K562 (cell line): ENCODE results near the gene DAPK3. TPM values are rescaled to one million over a fixed set of nuclear protein-coding genes. Genes with fewer than 3 reads are reported as not detected.

ENCODE experiments used
- CBX2 ChIP-seq: fragments of 200-600 bp; sonication (generic); IDR thresholded peaks from one replicate; pipeline ENCODE4 v1.6.1; 2012; ENCODE audit warnings: mild to moderate bottlenecking, low read length, inconsistent platforms; ENCODE audit not compliant: insufficient read depth, poor library complexity, severe bottlenecking
- E2F5 ChIP-seq: sonication (generic); formaldehyde crosslinking; IDR thresholded peaks from 2 replicates; pipeline ENCODE4 v1.8.0; 2022; ENCODE audit warnings: mild to moderate bottlenecking, missing genetic modification reagents
- EHMT2 ChIP-seq: fragments of 450-650 bp; IDR thresholded peaks from 2 replicates; pipeline ENCODE4 v1.6.1; 2018; ENCODE audit warnings: antibody characterized with exemption
- FOXK2 ChIP-seq, 2 experiments: fragments of 450-650 bp; IDR thresholded peaks in 1 of 2; conservative IDR thresholded peaks in 1 of 2; 2 replicates each; pipeline ENCODE4 v1.6.1; 2016; ENCODE audit warnings: low read depth in 2 of 2, mild to moderate bottlenecking in 1 of 2
- ILK ChIP-seq: fragments of 450-650 bp; IDR thresholded peaks from 2 replicates; pipeline ENCODE4 v1.6.1; 2016; ENCODE audit warnings: missing genetic modification characterization, low read depth, mild to moderate bottlenecking, missing compliant biosample characterization, moderate library complexity, borderline replicate concordance
- MEF2A ChIP-seq: IDR thresholded peaks from 2 replicates; pipeline ENCODE4 v1.6.1; 2011; ENCODE audit warnings: low read depth, mild to moderate bottlenecking, low read length, moderate library complexity; ENCODE audit not compliant: control insufficient read depth
- NBN ChIP-seq: fragments of 450-650 bp; IDR thresholded peaks from 2 replicates; pipeline ENCODE4 v1.6.1; 2016; ENCODE audit warnings: low read depth, mild to moderate bottlenecking
- TAL1 ChIP-seq: fragments of 450-650 bp; IDR thresholded peaks from 2 replicates; pipeline ENCODE4 v1.6.1; 2016; ENCODE audit warnings: mild to moderate bottlenecking
- TEAD4 ChIP-seq, 2 experiments: sonication (generic) in 1 of 2; formaldehyde crosslinking in 1 of 2; IDR thresholded peaks; 2 replicates each; pipeline versions ENCODE4 v1.6.1 to v1.8.0; 2012 to 2022; ENCODE audit warnings: borderline replicate concordance in 1 of 2, inconsistent platforms in 1 of 2, low read length in 1 of 2, mild to moderate bottlenecking in 1 of 2, missing genetic modification reagents in 1 of 2
- U2AF1 ChIP-seq: fragments of 200-400 bp; formaldehyde crosslinking; optimal IDR thresholded peaks from 2 replicates; pipeline ENCODE3; 2017; ENCODE audit warnings: mild to moderate bottlenecking, low read depth, low read length, moderate library complexity
- ZNF324 ChIP-seq: fragments of 250-450 bp; sonication (Bioruptor Pico); IDR thresholded peaks from 2 replicates; pipeline ENCODE4 v1.4.0; 2020; ENCODE audit warnings: mild to moderate bottlenecking
- polyA plus RNA-seq, 8 experiments: library from polyadenylated mRNA; depleted of rRNA in 4 of 8; stranded (reverse) in 5 of 8; unstranded in 3 of 8; fragments of >200 nt; fragmentation: Nextera tagmentation in 2 of 8; fragmentation: Illumina TruSeq in 1 of 8; extraction: Ambion mirVana in 2 of 8; extraction: Trizol in 1 of 8; gene quantifications; 2 replicates each; pipeline versions ENCODE4 v1.2.1 to v1.2.3, GENCODE V29; 2011 to 2014; ENCODE audit warnings: inconsistent platforms in 1 of 8, missing spikeins in 1 of 8
- total RNA-seq, 7 experiments: library from RNA; depleted of rRNA in 6 of 7; stranded (reverse); fragments of >200 nt in 6 of 7; fragmentation: Illumina TruSeq in 2 of 7; extraction: Trizol in 2 of 7; gene quantifications; 2 replicates each; pipeline versions ENCODE4 v1.2.1 to v1.2.3, GENCODE V29; 2011 to 2021; ENCODE audit warnings: low replicate concordance in 1 of 7
- TF ChIP-seq, protein P1 (sequence below), 2 experiments: fragments of 250-450 bp in 1 of 2; fragments of 450-650 bp in 1 of 2; sonication (Bioruptor Pico) in 1 of 2; IDR thresholded peaks; 2 replicates each; pipeline versions ENCODE4 v1.6.1 to v1.8.0; 2016 to 2021; ENCODE audit warnings: mild to moderate bottlenecking in 2 of 2, moderate library complexity in 2 of 2, missing compliant biosample characterization in 1 of 2, missing genetic modification characterization in 1 of 2
- TF ChIP-seq, protein P2 (sequence below): sonication (generic); formaldehyde crosslinking; IDR thresholded peaks from 2 replicates; pipeline ENCODE4 v1.8.1; 2023; ENCODE audit warnings: mild to moderate bottlenecking, missing genetic modification reagents
- TF ChIP-seq, protein P3 (sequence below): sonication (generic); formaldehyde crosslinking; IDR thresholded peaks from 2 replicates; pipeline ENCODE4 v1.4.0; 2020; ENCODE audit warnings: mild to moderate bottlenecking, missing genetic modification reagents
- TF ChIP-seq, protein P4 (sequence below): fragments of 450-650 bp; conservative IDR thresholded peaks from 2 replicates; pipeline ENCODE4 v1.6.1; 2016; ENCODE audit warnings: missing genetic modification characterization, low read depth, mild to moderate bottlenecking, control low read depth, missing compliant biosample characterization
- TF ChIP-seq, protein P5 (sequence below): sonication (generic); formaldehyde crosslinking; IDR thresholded peaks from 2 replicates; pipeline ENCODE4 v1.8.1; 2023; ENCODE audit warnings: mild to moderate bottlenecking, missing genetic modification reagents, moderate library complexity

DAPK3 gene
- total and polyA plus RNA-seq, 9 of the 15 experiments (the other 6 are each of a cell fraction or from before 2014, with no cell fraction given), result 0.14 to 63.4 (median 25.0) TPM

GRCh38 chr19:3970808-3971598 is at the start of gene DAPK3 (continued):
- TF ChIP-seq ILK (tag), result no peak
- TF ChIP-seq, protein P1, sequence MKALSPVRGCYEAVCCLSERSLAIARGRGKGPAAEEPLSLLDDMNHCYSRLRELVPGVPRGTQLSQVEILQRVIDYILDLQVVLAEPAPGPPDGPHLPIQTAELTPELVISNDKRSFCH (CRISPR knock-in tag; IDR thresholded peaks at IDR 0.05), result no peak
- TF ChIP-seq, protein P1 (tag; IDR thresholded peaks at IDR 0.05), result no peak
- TF ChIP-seq NBN, result no peak
- no peak for TF ChIP-seq TAL1
- TF ChIP-seq EHMT2, result peak; percentile 79; the same call in 1 of the 2 replicates
- TF ChIP-seq, protein P2, sequence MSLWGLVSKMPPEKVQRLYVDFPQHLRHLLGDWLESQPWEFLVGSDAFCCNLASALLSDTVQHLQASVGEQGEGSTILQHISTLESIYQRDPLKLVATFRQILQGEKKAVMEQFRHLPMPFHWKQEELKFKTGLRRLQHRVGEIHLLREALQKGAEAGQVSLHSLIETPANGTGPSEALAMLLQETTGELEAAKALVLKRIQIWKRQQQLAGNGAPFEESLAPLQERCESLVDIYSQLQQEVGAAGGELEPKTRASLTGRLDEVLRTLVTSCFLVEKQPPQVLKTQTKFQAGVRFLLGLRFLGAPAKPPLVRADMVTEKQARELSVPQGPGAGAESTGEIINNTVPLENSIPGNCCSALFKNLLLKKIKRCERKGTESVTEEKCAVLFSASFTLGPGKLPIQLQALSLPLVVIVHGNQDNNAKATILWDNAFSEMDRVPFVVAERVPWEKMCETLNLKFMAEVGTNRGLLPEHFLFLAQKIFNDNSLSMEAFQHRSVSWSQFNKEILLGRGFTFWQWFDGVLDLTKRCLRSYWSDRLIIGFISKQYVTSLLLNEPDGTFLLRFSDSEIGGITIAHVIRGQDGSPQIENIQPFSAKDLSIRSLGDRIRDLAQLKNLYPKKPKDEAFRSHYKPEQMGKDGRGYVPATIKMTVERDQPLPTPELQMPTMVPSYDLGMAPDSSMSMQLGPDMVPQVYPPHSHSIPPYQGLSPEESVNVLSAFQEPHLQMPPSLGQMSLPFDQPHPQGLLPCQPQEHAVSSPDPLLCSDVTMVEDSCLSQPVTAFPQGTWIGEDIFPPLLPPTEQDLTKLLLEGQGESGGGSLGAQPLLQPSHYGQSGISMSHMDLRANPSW, result no peak
- TF ChIP-seq, protein P3, sequence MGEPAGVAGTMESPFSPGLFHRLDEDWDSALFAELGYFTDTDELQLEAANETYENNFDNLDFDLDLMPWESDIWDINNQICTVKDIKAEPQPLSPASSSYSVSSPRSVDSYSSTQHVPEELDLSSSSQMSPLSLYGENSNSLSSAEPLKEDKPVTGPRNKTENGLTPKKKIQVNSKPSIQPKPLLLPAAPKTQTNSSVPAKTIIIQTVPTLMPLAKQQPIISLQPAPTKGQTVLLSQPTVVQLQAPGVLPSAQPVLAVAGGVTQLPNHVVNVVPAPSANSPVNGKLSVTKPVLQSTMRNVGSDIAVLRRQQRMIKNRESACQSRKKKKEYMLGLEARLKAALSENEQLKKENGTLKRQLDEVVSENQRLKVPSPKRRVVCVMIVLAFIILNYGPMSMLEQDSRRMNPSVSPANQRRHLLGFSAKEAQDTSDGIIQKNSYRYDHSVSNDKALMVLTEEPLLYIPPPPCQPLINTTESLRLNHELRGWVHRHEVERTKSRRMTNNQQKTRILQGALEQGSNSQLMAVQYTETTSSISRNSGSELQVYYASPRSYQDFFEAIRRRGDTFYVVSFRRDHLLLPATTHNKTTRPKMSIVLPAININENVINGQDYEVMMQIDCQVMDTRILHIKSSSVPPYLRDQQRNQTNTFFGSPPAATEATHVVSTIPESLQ, result no peak
- TF ChIP-seq, protein P4, sequence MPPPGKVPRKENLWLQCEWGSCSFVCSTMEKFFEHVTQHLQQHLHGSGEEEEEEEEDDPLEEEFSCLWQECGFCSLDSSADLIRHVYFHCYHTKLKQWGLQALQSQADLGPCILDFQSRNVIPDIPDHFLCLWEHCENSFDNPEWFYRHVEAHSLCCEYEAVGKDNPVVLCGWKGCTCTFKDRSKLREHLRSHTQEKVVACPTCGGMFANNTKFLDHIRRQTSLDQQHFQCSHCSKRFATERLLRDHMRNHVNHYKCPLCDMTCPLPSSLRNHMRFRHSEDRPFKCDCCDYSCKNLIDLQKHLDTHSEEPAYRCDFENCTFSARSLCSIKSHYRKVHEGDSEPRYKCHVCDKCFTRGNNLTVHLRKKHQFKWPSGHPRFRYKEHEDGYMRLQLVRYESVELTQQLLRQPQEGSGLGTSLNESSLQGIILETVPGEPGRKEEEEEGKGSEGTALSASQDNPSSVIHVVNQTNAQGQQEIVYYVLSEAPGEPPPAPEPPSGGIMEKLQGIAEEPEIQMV (tag), result no peak
- TF ChIP-seq TEAD4 (IDR thresholded peaks at IDR 0.05; ENCODE audit: low read length), result no peak
- no peak for TF ChIP-seq TEAD4 (CRISPR knock-in tag; IDR thresholded peaks at IDR 0.05; ENCODE audit: borderline replicate concordance)
- no peak for TF ChIP-seq FOXK2 (conservative IDR thresholded peaks at IDR 0.05 in 1 of 2, IDR thresholded peaks at IDR 0.05 in 1 of 2; ENCODE audit: low read depth in 2 of 2)
- no peak for TF ChIP-seq E2F5
- no peak for TF ChIP-seq U2AF1
- no peak for TF ChIP-seq ZNF324 (CRISPR knock-in tag)
- TF ChIP-seq CBX2, result no peak
- no peak for TF ChIP-seq MEF2A
- TF ChIP-seq, protein P5, sequence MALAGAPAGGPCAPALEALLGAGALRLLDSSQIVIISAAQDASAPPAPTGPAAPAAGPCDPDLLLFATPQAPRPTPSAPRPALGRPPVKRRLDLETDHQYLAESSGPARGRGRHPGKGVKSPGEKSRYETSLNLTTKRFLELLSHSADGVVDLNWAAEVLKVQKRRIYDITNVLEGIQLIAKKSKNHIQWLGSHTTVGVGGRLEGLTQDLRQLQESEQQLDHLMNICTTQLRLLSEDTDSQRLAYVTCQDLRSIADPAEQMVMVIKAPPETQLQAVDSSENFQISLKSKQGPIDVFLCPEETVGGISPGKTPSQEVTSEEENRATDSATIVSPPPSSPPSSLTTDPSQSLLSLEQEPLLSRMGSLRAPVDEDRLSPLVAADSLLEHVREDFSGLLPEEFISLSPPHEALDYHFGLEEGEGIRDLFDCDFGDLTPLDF (CRISPR knock-in tag), result peak; percentile 59; the same call in 1 of the 2 replicates
